GM18519 (cell line): ENCODE results near the gene CCDC61.

Experiments used
- ATAC-seq: cut with Tn5 transposase; IDR thresholded peaks from one replicate; pipeline ENCODE4 v1.9.1; 2021; ENCODE audit warnings: mild to moderate bottlenecking, moderate library complexity; ENCODE audit not compliant: unreplicated experiment, low FRiP score

Gene CCDC61

DNA sequence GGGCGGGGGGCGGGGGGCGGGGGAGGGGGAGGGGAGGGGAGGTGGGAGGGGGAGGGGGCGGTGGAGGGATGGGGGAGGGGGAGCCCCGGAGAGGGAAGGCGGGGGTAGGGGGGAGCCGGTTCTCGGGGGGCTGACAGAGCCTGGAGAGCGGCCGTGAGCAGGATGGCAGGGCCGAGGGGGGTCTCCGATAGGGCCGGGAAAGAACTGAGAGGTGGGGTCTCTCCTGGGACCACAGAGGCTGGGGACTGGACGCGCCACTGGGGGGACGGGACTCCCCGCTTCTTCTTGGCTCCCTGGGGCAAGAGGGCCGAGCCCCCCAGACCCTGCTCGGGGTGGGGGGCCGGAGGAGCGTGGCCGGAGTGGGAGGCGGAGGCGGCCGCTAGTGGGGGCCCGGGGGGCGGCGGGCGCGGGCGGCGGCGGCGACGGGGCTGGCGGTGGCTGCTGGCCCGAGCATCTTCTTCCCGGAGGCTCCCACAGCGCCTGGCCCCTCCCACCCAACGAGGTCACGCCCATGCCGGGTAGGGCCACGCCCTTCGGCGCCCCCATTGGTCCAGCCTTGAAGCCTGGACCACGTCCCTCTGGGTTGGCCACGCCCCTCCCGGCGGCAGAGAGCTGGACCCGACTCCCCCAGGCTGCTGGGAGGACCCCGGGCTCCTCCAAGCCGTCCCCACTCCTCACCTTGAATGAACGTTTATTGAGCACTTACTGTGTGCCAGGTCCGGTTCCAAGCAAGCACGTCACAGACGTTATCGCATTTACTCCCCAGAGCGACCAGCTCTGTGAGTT, 21.5 kb upstream of the CCDC61 start, which contains the start of gene NOVA2:
NOVA2 (minus strand) TSS at position 313 of the 786 bp plus-strand sequence. CDS start 514 bp downstream, outside the sequence.
- no peak for ATAC-seq

- ATAC-seq: no peak
Observed at GRCh38 chr19:45975306-45976070, 19.8 kb upstream of the CCDC61 start.

- ATAC-seq: no peak
Observed at GRCh38 chr19:45976178-45976577, 19.1 kb upstream of the CCDC61 start.

GRCh38 chr19:45978156-45978555, 17.1 kb upstream of the CCDC61 start:
- no peak for ATAC-seq

DNA sequence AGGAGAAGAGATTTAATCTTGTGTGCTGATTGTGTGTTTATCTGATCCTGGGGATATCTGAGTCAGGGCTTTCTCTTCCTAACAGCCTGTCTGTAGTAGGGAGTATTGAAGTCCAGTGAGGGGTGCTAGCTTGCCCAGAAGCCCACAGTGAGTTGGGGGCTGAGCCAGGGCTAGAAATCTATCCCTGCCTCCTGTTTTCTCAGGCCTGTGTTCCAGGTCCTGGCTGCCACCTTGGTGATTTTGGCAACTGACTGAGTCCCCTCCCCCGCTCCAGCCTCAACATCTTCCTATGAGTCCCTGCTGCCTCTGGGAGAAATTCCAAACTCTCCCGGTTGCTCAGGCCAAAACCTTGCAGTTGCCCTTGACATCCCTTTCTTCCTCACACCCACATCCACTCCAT, 13.9 kb upstream of the CCDC61 start:
- no peak for ATAC-seq

GRCh38 chr19:45985321-45985720, 9.9 kb upstream of the CCDC61 start:
- no peak for ATAC-seq

DNA sequence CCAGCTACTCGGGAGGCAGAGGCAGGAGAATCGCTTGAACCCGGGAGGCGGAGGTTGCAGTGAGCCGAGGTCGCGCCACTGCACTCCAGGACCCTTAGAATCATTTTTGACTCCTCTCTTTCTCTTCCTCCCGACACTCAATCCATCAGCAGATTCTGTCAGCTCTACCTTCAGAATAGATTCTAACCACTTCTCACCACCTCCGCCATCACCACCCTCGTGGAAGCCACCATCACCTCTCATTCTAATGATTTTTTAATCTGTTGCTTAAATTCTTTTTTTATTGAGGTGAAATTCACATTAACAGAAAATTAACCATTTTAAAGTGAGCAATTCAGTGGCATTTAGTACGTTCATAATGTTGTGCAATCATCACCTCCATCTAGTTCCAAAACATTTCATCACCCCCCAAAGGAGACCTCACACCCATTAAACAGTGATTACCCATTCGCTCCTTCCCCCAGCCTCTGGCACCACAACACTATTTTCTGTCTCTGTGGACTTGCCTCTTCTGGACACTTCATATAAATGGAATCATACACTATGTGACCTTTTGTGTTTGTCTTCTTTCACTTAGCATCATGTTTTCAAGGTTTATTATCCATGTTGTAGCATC, 5.0 kb upstream of the CCDC61 start:
- no peak for ATAC-seq

DNA sequence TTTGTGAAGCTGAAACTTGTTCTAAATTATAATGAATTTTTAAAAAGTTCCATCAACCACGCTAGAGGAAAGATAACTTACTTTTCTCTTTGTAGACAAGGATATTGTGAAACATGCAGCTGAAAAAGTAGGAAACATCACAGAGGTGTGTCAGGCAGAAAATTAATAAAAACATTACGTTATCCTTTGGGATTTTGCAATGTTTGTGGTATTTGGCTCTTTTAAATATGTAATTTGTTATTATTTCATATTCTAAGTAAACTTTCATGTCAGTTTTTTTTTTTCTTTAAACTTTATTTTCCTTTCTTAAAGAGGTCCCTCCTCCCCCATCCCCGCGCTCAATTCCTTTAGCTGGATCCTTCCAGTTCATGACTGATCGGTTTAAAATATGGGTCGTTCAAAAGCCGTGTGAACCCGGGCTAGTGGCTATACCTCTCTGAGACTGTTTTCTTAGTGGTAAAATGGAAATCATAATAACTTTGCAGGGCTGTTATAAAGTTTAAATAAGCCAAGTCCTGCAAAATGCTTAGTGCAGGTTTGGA, 740 bp upstream of the CCDC61 start:
- ATAC-seq: no peak

- no peak for ATAC-seq
Observed at GRCh38 chr19:45995715-45996385, 583 bp downstream of the CCDC61 start.

DNA sequence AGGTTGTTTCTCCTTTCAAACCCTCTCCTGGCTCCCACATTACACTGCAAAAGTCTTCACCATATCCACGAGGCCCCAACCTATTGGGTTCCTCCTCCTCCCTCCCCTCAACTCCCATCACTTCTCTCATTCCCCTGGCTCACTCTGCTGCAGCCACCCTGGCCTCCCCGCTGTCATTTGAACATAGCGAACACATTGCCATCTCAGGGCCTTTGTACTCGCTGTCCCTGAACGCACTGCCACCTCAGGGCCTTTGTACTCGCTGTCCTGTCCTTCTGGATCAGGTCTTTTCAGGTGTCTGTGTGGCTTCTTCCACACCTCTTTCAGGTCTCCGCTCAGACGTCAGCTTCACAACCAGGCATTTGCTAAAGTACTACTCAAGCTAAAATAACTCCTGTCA, 1.7 kb downstream of the CCDC61 start:
- no peak for ATAC-seq

DNA sequence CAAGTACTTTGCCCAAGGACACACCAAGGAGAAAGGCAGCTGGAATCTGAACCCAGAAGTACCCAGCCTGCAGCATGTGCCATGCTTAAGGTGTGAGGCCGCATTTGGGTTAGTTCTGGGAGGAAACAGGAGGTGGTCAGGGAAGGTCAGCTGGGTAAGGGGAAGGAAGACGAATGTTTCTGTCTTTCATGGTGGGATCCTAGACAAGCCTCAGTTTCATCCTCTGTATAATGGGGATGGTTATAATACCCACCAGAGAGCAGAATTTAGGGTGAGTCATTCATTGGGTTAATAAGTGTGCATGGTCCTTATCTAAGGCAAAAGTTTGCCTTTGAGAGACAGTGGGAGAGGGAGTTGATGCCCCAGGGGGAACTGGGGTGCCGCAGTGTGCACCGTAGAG, 3.6 kb downstream of the CCDC61 start:
- no peak for ATAC-seq

DNA sequence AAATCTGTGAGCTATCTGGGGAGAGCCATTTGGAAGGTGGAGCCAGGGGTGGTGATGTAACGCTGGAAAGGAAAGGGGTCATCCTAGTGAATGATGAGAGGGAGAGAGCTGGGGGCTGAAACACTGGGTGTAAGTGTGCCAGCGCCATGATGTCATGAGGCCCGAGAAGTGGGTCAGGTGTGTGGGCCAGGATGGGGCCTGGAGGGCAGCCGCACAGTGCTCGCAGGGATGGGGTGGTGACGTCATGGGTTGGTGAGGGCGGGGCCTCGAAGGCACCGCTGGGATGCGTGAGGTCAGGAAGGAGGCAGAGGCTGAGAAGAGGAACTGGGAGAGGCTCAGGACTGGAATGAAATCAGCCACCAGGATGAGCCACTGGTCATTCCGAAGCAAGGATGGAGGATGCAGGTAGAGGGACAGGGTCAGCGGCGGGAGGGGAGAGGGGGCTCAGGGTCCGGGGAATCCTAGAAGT, 4.4 kb downstream of the CCDC61 start:
- ATAC-seq: no peak

GRCh38 chr19:46000491-46001246, 5.4 kb downstream of the CCDC61 start:
- no peak for ATAC-seq

- no peak for ATAC-seq
Observed at GRCh38 chr19:46002678-46003275, 7.5 kb downstream of the CCDC61 start.

- no peak for ATAC-seq
Observed at GRCh38 chr19:46006411-46006810, 11.1 kb downstream of the CCDC61 start.

- no peak for ATAC-seq
Observed at GRCh38 chr19:46009530-46010510, 14.6 kb downstream of the CCDC61 start.

GRCh38 chr19:46014534-46014933, 19.3 kb downstream of the CCDC61 start:
- no peak for ATAC-seq
